K562 (cell line): ENCODE measurements around the gene ITGB2. TPM values are rescaled to one million over a fixed set of nuclear protein-coding genes. Genes with fewer than 3 reads are reported as not detected.

Experiments used
- ATAC-seq: fragments of 200-7000 bp; cut with Tn5 transposase; 3 replicates; pipeline ENCODE4 v1.9.1; 2020; ENCODE audit warnings: moderate library complexity
- BruUV-seq: library from RNA; stranded (reverse); fragments of 400-500 nt; replicated peaks from 2 replicates; lab custom pipeline; 2021; lab: Mats Ljungman, UMichigan
- CTCF ChIA-PET: fragments of 300-600 bp; formaldehyde crosslinking; extraction: SDS; loops from one replicate; lab custom pipeline; 2021; ENCODE audit warnings: low intra/inter-chr PET ratio; lab: Yijun Ruan, JAX
- POLR2A ChIA-PET: fragments of 300-600, 350-650 bp; sonication (Branson Sonifier 250); formaldehyde crosslinking; extraction: SDS; loops from one replicate; lab custom pipeline; 2021; ENCODE audit warnings: antibody characterized with exemption, inconsistent platforms; lab: Yijun Ruan, JAX
- DNase-seq, 4 experiments: peaks; one replicate each; pipeline versions ENCODE4 v3.0.0 to v3.0.0-alpha.2; 2011 to 2018; ENCODE audit warnings: low spot score in 3 of 4, mixed read lengths in 3 of 4; ENCODE audit errors: extremely low read depth in 1 of 4
- FAIRE-seq: peaks from 2 replicates; lab custom pipeline; 2011; peaks lifted over from hg19 to GRCh38; lab: Jason Lieb, UNC
- H2AFZ ChIP-seq: 2 replicates; pipeline ENCODE4 v1.6.0; 2011; ENCODE audit warnings: low read depth, low read length, control low read depth, inconsistent platforms
- H3K27ac ChIP-seq: fragments of 200-600 bp; 3 replicates; pipeline ENCODE4 v1.8.0; 2011; ENCODE audit warnings: low read depth, mild to moderate bottlenecking, control low read depth, inconsistent platforms, low read length, moderate library complexity, mixed read lengths; ENCODE audit errors: extremely low read depth
- H3K27me3 ChIP-seq, 2 experiments: fragments of 300-600 bp in 1 of 2; 2 replicates in 1 of 2; 3 replicates in 1 of 2; pipeline versions ENCODE4 v1.6.0 to v1.8.0; 2011; ENCODE audit warnings: inconsistent platforms in 2 of 2, low read length in 2 of 2, mild to moderate bottlenecking in 1 of 2, mixed read lengths in 1 of 2, moderate library complexity in 1 of 2; ENCODE audit not compliant: control insufficient read depth in 2 of 2, insufficient read depth in 2 of 2
- H3K36me3 ChIP-seq: fragments of 300-600 bp; 3 replicates; pipeline ENCODE4 v1.8.0; 2011; ENCODE audit warnings: mild to moderate bottlenecking, low read length, inconsistent platforms; ENCODE audit not compliant: control insufficient read depth, insufficient read depth
- H3K4me1 ChIP-seq, 2 experiments: fragments of 200-600 bp in 1 of 2; replicated peaks in 1 of 2; 2 replicates in 1 of 2; 3 replicates in 1 of 2; pipeline versions ENCODE4 v1.5.1 to v1.8.0; 2011; ENCODE audit warnings: inconsistent platforms in 2 of 2, low read length in 2 of 2, mild to moderate bottlenecking in 1 of 2, mixed read lengths in 1 of 2, moderate library complexity in 1 of 2; ENCODE audit not compliant: control insufficient read depth in 2 of 2, insufficient read depth in 2 of 2
- H3K4me2 ChIP-seq: 2 replicates; pipeline ENCODE4 v1.6.1; 2011; ENCODE audit warnings: low read length, control low read depth, inconsistent platforms, mixed read lengths; ENCODE audit not compliant: insufficient read depth
- H3K4me3 ChIP-seq: fragments of 200-600 bp; sonication (generic), shearing (Covaris generic); 2 replicates; pipeline ENCODE4 v1.5.1; 2016; ENCODE audit warnings: control low read depth, inconsistent platforms
- H3K79me2 ChIP-seq: fragments of 200-600 bp; 3 replicates; pipeline ENCODE4 v1.8.0; 2011; ENCODE audit warnings: low read length, inconsistent platforms; ENCODE audit not compliant: control insufficient read depth, insufficient read depth
- H3K9ac ChIP-seq, 2 experiments: 2 replicates each; pipeline versions ENCODE4 v1.6.0 to v1.6.1; 2011; ENCODE audit warnings: low read depth in 2 of 2, low read length in 2 of 2, control low read depth in 1 of 2, inconsistent platforms in 1 of 2, mild to moderate bottlenecking in 1 of 2, mixed read lengths in 1 of 2; ENCODE audit not compliant: insufficient read depth in 1 of 2
- H3K9me1 ChIP-seq: one replicate; pipeline ENCODE4 v1.6.0; 2011; ENCODE audit warnings: inconsistent platforms, mild to moderate bottlenecking, low read length, moderate library complexity; ENCODE audit not compliant: control insufficient read depth, insufficient read depth
- H3K9me3 ChIP-seq: replicated peaks from 2 replicates; pipeline ENCODE4 v1.5.1; 2011; ENCODE audit warnings: low read depth, low read length, inconsistent platforms; ENCODE audit not compliant: control insufficient read depth, insufficient read depth
- H4K20me1 ChIP-seq: replicated peaks from 2 replicates; pipeline ENCODE4 v1.6.1; 2011; ENCODE audit warnings: low read length, inconsistent platforms, mixed read lengths; ENCODE audit not compliant: control insufficient read depth, insufficient read depth
- IRF2 ChIP-seq: sonication (generic); formaldehyde crosslinking; IDR thresholded peaks from 2 replicates; pipeline ENCODE4 v1.8.1; 2022; ENCODE audit warnings: mild to moderate bottlenecking, missing genetic modification reagents
- PKNOX1 ChIP-seq: fragments of 450-650 bp; IDR thresholded peaks from 2 replicates; pipeline ENCODE4 v1.6.1; 2016
- WGBS: fragments of 100-300 bp; shearing (Covaris generic); methylation state at CpG from one replicate; pipeline ENCODE4 v1.1.6; 2016; ENCODE audit warnings: low coverage, mixed read lengths; ENCODE audit not compliant: insufficient coverage; ENCODE audit errors: missing lambda C conversion rate; 5-methylcytosine and 5-hydroxymethylcytosine counted together
- in situ Hi-C: fragments of 300-500 bp; cut with MboI; formaldehyde crosslinking; loops from 4 replicates; pipeline ENCODE4 v1.15.0; 2018; ENCODE audit warnings: inconsistent platforms, mixed read lengths
- intact Hi-C: fragments of 100-400 bp; cut with micrococcal nuclease; formaldehyde crosslinking; loops from 2 replicates; pipeline ENCODE4 v1.14.2; 2022
- polyA plus RNA-seq, 8 experiments: library from polyadenylated mRNA; depleted of rRNA in 4 of 8; stranded (reverse) in 5 of 8; unstranded in 3 of 8; fragments of >200 nt; fragmentation: Nextera tagmentation in 2 of 8; fragmentation: Illumina TruSeq in 1 of 8; extraction: Ambion mirVana in 2 of 8; extraction: Trizol in 1 of 8; gene quantifications; 2 replicates each; pipeline versions ENCODE4 v1.2.1 to v1.2.3, GENCODE V29; 2011 to 2014; ENCODE audit warnings: inconsistent platforms in 1 of 8, missing spikeins in 1 of 8
- total RNA-seq, 7 experiments: library from RNA; depleted of rRNA in 6 of 7; stranded (reverse); fragments of >200 nt in 6 of 7; fragmentation: Illumina TruSeq in 2 of 7; extraction: Trizol in 2 of 7; gene quantifications; 2 replicates each; pipeline versions ENCODE4 v1.2.1 to v1.2.3, GENCODE V29; 2011 to 2021; ENCODE audit warnings: low replicate concordance in 1 of 7

The ITGB2 gene
- total and polyA plus RNA-seq, 9 of the 15 experiments (the other 6 are each of a cell fraction or from before 2014, with no cell fraction given): 0.07 to 1.3 (median 0.51) TPM; not detected in 2

DNA sequence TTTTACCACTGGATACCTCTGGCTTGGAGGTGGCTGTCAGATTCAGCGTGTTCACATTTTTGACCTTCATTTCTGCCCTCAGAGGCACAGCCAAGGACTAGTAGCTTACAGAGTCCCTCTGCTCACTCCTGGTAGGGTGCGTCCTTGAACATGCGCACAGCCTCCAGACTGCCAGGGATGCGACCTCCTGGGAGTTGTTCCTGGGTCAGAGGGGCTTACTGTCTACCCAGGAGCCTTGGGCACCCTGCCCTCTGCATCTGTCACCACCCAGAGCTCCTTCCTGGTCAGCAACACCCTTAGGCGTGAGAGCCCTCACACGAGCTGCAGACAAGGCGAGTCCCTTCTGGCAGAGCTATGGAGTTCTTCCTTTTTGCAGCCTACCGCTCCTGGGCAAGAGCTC, 20.9 kb upstream of the ITGB2 start:
- H3K9ac ChIP-seq: peak overlapping the region; percentile 83 to 88

More for the DNA sequence above, 20.9 kb upstream of the ITGB2 start:
- H3K4me1 ChIP-seq: peaks cover 16 to 31% of the 10 kb centered on the region in 2 experiments; a peak in 4 of 5 replicates
- H3K9me3 ChIP-seq: no peaks in the 10 kb centered on the region
- ATAC-seq (no peak), DNase-seq (no peak), FAIRE-seq (no peak)
- ChIA-PET POLR2A (no interaction called here), CTCF (no interaction called here)
- H3K4me3 ChIP-seq: peak overlapping the region; percentile 84; the same call in 1 of the 2 replicates
- no peak overlapping the region for H3K27ac ChIP-seq
- H3K79me2 ChIP-seq: peaks cover 76% of the 10 kb centered on the region
- peak overlapping the region; percentile 84; the same call in 1 of the 2 replicates for H3K4me2 ChIP-seq
- no peaks in the 10 kb centered on the region for H3K27me3 ChIP-seq
- 88% methylated on average over 8 of the region's 8 CpGs for WGBS
- H3K36me3 ChIP-seq: peaks cover 53% of the 10 kb centered on the region; the same call in 2 of the 3 replicates
- intact Hi-C loops (no loop called here), in situ Hi-C loops (no loop called here)
- peak; percentile 8; the same call in 1 of the 2 replicates for TF ChIP-seq IRF2 (CRISPR knock-in tag)
- no peak for TF ChIP-seq PKNOX1
- H2AFZ ChIP-seq: no peak overlapping the region
- BruUV-seq: no TSS peak
- peaks cover 30% of the 10 kb centered on the region for H4K20me1 ChIP-seq
- H3K9me1 ChIP-seq: peaks cover 3% of the 10 kb centered on the region
